H1 (cell line): ENCODE measurements around the gene KHDC4. TPM values are rescaled to one million over a fixed set of nuclear protein-coding genes. Genes with fewer than 3 reads are reported as not detected.
A peak's percentile ranks its signal among the peaks of the same experiment; 100 is the strongest.

Source experiments
- CTCF ChIA-PET: fragments of 300-600 bp; sonication (Branson Sonifier 250); formaldehyde crosslinking; loops from one replicate; lab custom pipeline; 2021; ENCODE audit not compliant: partially characterized antibody; lab: Charles Lee
- POLR2A ChIA-PET: fragments of 300-600 bp; sonication (Branson Sonifier 250); formaldehyde crosslinking; loops from one replicate; lab custom pipeline; 2021; ENCODE audit warnings: inconsistent platforms; ENCODE audit not compliant: partially characterized antibody; lab: Charles Lee
- DNase-seq, 2 experiments: peaks; one replicate each; pipeline versions ENCODE4 v3.0.0 to v3.0.0-alpha.2; 2010 to 2022; ENCODE audit warnings: low spot score in 2 of 2, low read depth in 1 of 2, mixed read lengths in 1 of 2
- FAIRE-seq: peaks from 2 replicates; lab custom pipeline; 2011; peaks lifted over from hg19 to GRCh38; lab: Jason Lieb, UNC
- H2AFZ ChIP-seq: 2 replicates; pipeline ENCODE4 v1.8.1; 2012; ENCODE audit warnings: low read length, inconsistent platforms
- H2AK5ac ChIP-seq: 2 replicates; pipeline ENCODE4 v1.6.1; 2013; ENCODE audit warnings: low read depth, low read length
- H2BK120ac ChIP-seq: replicated peaks from 2 replicates; pipeline ENCODE3; 2013; ENCODE audit warnings: low read depth, low read length, inconsistent platforms
- H2BK12ac ChIP-seq: 2 replicates; pipeline ENCODE4 v1.6.1; 2013; ENCODE audit warnings: low read depth, low read length
- H2BK15ac ChIP-seq: 2 replicates; pipeline ENCODE4 v1.6.1; 2013; ENCODE audit warnings: low read length
- H2BK20ac ChIP-seq: 2 replicates; pipeline ENCODE4 v1.6.1; 2013; ENCODE audit warnings: low read length
- H2BK5ac ChIP-seq: 2 replicates; pipeline ENCODE4 v1.6.1; 2013; ENCODE audit warnings: low read depth, low read length
- H3K14ac ChIP-seq: 2 replicates; pipeline ENCODE4 v1.6.1; 2013; ENCODE audit warnings: inconsistent platforms; ENCODE audit not compliant: insufficient read length
- H3K18ac ChIP-seq: 2 replicates; pipeline ENCODE4 v1.6.1; 2013; ENCODE audit warnings: low read length; ENCODE audit errors: extremely low read depth
- H3K23ac ChIP-seq: 2 replicates; pipeline ENCODE4 v1.6.1; 2013; ENCODE audit warnings: inconsistent platforms; ENCODE audit not compliant: insufficient read length
- H3K23me2 ChIP-seq: 2 replicates; pipeline ENCODE4 v1.6.1; 2013; ENCODE audit warnings: low read depth, low read length
- H3K27ac ChIP-seq: 2 replicates; pipeline ENCODE4 v1.6.1; 2011; ENCODE audit warnings: low read depth, low read length, inconsistent platforms
- H3K27me3 ChIP-seq, 4 experiments: replicated peaks in 1 of 4; 1 replicate in 1 of 4; 2 replicates in 3 of 4; pipeline versions ENCODE4 v1.6.1 to v1.8.1; 2011 to 2013; ENCODE audit warnings: low read length in 3 of 4, mild to moderate bottlenecking in 3 of 4, inconsistent platforms in 2 of 4, mixed read lengths in 2 of 4, moderate library complexity in 1 of 4; ENCODE audit not compliant: control insufficient read depth in 3 of 4, insufficient read depth in 3 of 4; ENCODE audit errors: extremely low read depth in 1 of 4
- H3K36me3 ChIP-seq, 4 experiments: 2 replicates each; pipeline versions ENCODE4 v1.6.1 to v1.8.1; 2011 to 2013; ENCODE audit warnings: mild to moderate bottlenecking in 4 of 4, low read length in 3 of 4, moderate library complexity in 2 of 4, control low read depth in 1 of 4, inconsistent platforms in 1 of 4; ENCODE audit not compliant: insufficient read depth in 4 of 4, control insufficient read depth in 2 of 4
- H3K4ac ChIP-seq: replicated peaks from 2 replicates; pipeline ENCODE3; 2013; ENCODE audit warnings: low read length, low read depth, mixed read lengths, inconsistent platforms; ENCODE audit not compliant: insufficient read length
- H3K4me1 ChIP-seq, 4 experiments: replicated peaks in 1 of 4; 1 replicate in 1 of 4; 2 replicates in 3 of 4; pipeline versions ENCODE4 v1.6.1 to v1.8.1; 2011 to 2013; ENCODE audit warnings: low read length in 3 of 4, inconsistent platforms in 2 of 4, mixed read lengths in 1 of 4; ENCODE audit not compliant: insufficient read depth in 4 of 4, control insufficient read depth in 3 of 4
- H3K4me2 ChIP-seq, 2 experiments: 2 replicates each; pipeline versions ENCODE4 v1.6.1 to v1.8.1; 2011 to 2013; ENCODE audit warnings: low read depth in 2 of 2, low read length in 2 of 2, control low read depth in 1 of 2, inconsistent platforms in 1 of 2, mild to moderate bottlenecking in 1 of 2; ENCODE audit not compliant: insufficient read depth in 1 of 2
- H3K4me3 ChIP-seq, 4 experiments: fragments of 200-600, 300-600 bp in 1 of 4; sonication (generic), shearing (Covaris generic), sonication (Bioruptor Twin) in 1 of 4; 2 replicates each; pipeline versions ENCODE4 v1.5.1 to v1.8.1; 2011 to 2016; ENCODE audit warnings: low read length in 4 of 4, low read depth in 3 of 4, control low read depth in 2 of 4, inconsistent platforms in 2 of 4, mild to moderate bottlenecking in 2 of 4, mixed read lengths in 1 of 4, moderate library complexity in 1 of 4; ENCODE audit not compliant: insufficient read depth in 2 of 4; ENCODE audit errors: extremely low read depth in 1 of 4
- H3K56ac ChIP-seq: replicated peaks from 2 replicates; pipeline ENCODE3; 2013; ENCODE audit warnings: low read depth, mild to moderate bottlenecking, mixed read lengths, low read length, inconsistent platforms; ENCODE audit not compliant: insufficient read length
- H3K79me1 ChIP-seq: 2 replicates; pipeline ENCODE4 v1.6.1; 2013; ENCODE audit warnings: low read depth, low read length, control low read depth
- H3K79me2 ChIP-seq, 2 experiments: 2 replicates each; pipeline versions ENCODE4 v1.6.1 to v1.8.1; 2012 to 2013; ENCODE audit warnings: low read length in 2 of 2, mild to moderate bottlenecking in 2 of 2, inconsistent platforms in 1 of 2; ENCODE audit not compliant: insufficient read depth in 2 of 2, control insufficient read depth in 1 of 2
- H3K9ac ChIP-seq, 4 experiments: replicated peaks in 1 of 4; 1 replicate in 1 of 4; 2 replicates in 3 of 4; pipeline versions ENCODE4 v1.6.1 to v1.8.1; 2011 to 2013; ENCODE audit warnings: low read depth in 3 of 4, low read length in 3 of 4, control low read depth in 2 of 4, mild to moderate bottlenecking in 2 of 4, moderate library complexity in 2 of 4, inconsistent platforms in 1 of 4; ENCODE audit errors: extremely low read depth in 1 of 4
- H3K9me3 ChIP-seq, 2 experiments: 2 replicates each; pipeline versions ENCODE4 v1.6.1 to v1.8.1; 2012 to 2013; ENCODE audit warnings: mild to moderate bottlenecking in 2 of 2, moderate library complexity in 2 of 2, control low read depth in 1 of 2, inconsistent platforms in 1 of 2, low read depth in 1 of 2, low read length in 1 of 2, mixed read lengths in 1 of 2; ENCODE audit not compliant: insufficient read depth in 2 of 2
- H4K20me1 ChIP-seq, 2 experiments: replicated peaks in 1 of 2; 2 replicates each; pipeline versions ENCODE3 to v1.8.1; 2011 to 2013; ENCODE audit warnings: inconsistent platforms in 2 of 2, low read length in 2 of 2, mild to moderate bottlenecking in 1 of 2; ENCODE audit not compliant: insufficient read depth in 2 of 2, control insufficient read depth in 1 of 2
- H4K5ac ChIP-seq: 2 replicates; pipeline ENCODE4 v1.6.1; 2013; ENCODE audit warnings: low read length, low read depth, mixed read lengths, inconsistent platforms; ENCODE audit not compliant: insufficient read length
- H4K8ac ChIP-seq: 2 replicates; pipeline ENCODE4 v1.8.0; 2013; ENCODE audit warnings: mild to moderate bottlenecking, moderate library complexity, low read length, inconsistent platforms; ENCODE audit not compliant: insufficient read depth; ENCODE audit errors: extremely low read depth
- H4K91ac ChIP-seq: replicated peaks from 2 replicates; pipeline ENCODE3; 2013; ENCODE audit warnings: low read length, mixed read lengths, inconsistent platforms; ENCODE audit not compliant: insufficient read length
- GTF2F1 ChIP-seq: IDR thresholded peaks from 2 replicates; pipeline ENCODE4 v1.6.1; 2012; ENCODE audit warnings: low read depth, low read length, improper control_type of control experiment, borderline replicate concordance
- SP4 ChIP-seq: IDR thresholded peaks from 2 replicates; pipeline ENCODE4 v1.6.1; 2012; ENCODE audit warnings: low read length, inconsistent platforms
- SRF ChIP-seq: IDR thresholded peaks from 2 replicates; pipeline ENCODE4 v1.6.1; 2011; ENCODE audit warnings: mild to moderate bottlenecking, low read depth, low read length, moderate library complexity
- YY1 ChIP-seq: IDR thresholded peaks from 2 replicates; pipeline ENCODE4 v1.6.1; 2011; ENCODE audit warnings: low read depth, mild to moderate bottlenecking, low read length
- ZNF274 ChIP-seq: IDR thresholded peaks from 2 replicates; pipeline ENCODE4 v1.7.0; 2012; ENCODE audit warnings: low read length, borderline replicate concordance; ENCODE audit errors: extremely low read depth
- WGBS, 2 experiments: shearing (Covaris generic) in 1 of 2; methylation state at CpG; one replicate each; pipeline versions ENCODE4 v1.1.6 to v1.1.7; 2013 to 2015; ENCODE audit warnings: low lambda C conversion rate in 2 of 2, mixed read lengths in 2 of 2, inconsistent platforms in 1 of 2, low coverage in 1 of 2, missing lambda C conversion rate in 1 of 2; ENCODE audit not compliant: insufficient replicate concordance in 2 of 2, insufficient coverage in 1 of 2, insufficient read length in 1 of 2; ENCODE audit errors: extremely low coverage in 1 of 2, missing lambda C conversion rate in 1 of 2; 5-methylcytosine and 5-hydroxymethylcytosine counted together
- polyA plus RNA-seq, 7 experiments: library from polyadenylated mRNA; depleted of rRNA in 3 of 7; stranded (reverse) in 5 of 7; unstranded in 2 of 7; fragments of >200 nt in 5 of 7; fragments of 200-250 nt in 2 of 7; gene quantifications; 1 replicate in 5 of 7; 2 replicates in 1 of 7; 4 replicates in 1 of 7; pipeline versions ENCODE4 v1.2.1 to v1.2.3, GENCODE V29; 2011 to 2013; ENCODE audit warnings: missing spikeins in 2 of 7, mixed read lengths in 2 of 7
- total RNA-seq: library from RNA; stranded (reverse); fragmentation: NEBNext Ultra II Directional; extraction: Animal tissue kit (Norgen Biotek cat#: 25700); gene quantifications from 2 replicates; pipeline ENCODE4 v1.2.1, GENCODE V29; 2021

Gene KHDC4
- total and polyA plus RNA-seq, 2 of the 8 experiments (the other 6 are each of a cell fraction or from before 2014, with no cell fraction given) = 56.6 to 81.1 TPM

DNA sequence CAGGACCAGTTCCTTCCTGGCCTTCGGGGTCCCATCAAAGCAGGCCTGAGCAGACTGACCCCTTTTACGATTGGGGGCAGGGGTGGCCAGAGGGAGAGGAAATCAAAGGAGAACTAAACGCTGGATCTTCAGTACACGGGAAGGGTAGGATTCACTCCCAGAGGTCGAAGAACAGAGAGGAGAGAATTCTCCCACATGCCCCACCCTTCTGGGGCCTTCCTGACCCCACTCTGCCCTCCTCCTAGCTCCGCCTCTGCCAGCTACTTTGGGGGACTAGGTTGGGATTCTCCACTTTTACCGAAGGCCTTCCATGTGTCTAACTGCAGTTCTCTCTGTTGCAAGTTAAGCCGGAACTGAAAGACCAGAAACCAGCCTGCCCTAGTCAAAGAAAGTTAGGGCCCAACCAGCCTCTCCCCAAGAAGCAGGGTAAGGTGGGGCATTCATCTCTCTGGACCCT is 44.8 kb upstream of the KHDC4 start:
- Histone ChIP-seq H3K79me1 (peaks cover 13% of the 10 kb centered on the region), H3K4me1 (peaks cover 36 to 54% (median 39%) of the 10 kb centered on the region in 4 experiments), H4K8ac (no peak overlapping the region; the same call in 1 of the 2 replicates), H3K27me3 (no peaks in the 10 kb centered on the region), H2BK15ac (peak overlapping the region; percentile 40; the same call in 1 of the 2 replicates), H2BK20ac (no peak overlapping the region), H4K5ac (peak overlapping the region; percentile 70), H3K9ac (peak overlapping the region in 3 of 4 experiments; percentile 26 to 67 (median 37); a peak in 4 of 7 replicates), H3K23ac (no peak overlapping the region), H3K36me3 (no peaks in the 10 kb centered on the region), H2AFZ (no peak overlapping the region), H3K4me2 (peak overlapping the region; percentile 93 to 99), H3K79me2 (peaks cover 28 to 39% of the 10 kb centered on the region in 2 experiments), H4K91ac (peak overlapping the region; percentile 22), H2BK120ac (peak overlapping the region; percentile 67), H2AK5ac (no peak overlapping the region; the same call in none of the 2 replicates), H3K14ac (no peak overlapping the region), H3K27ac (peak overlapping the region; percentile 5; the same call in 1 of the 2 replicates), H3K18ac (peak overlapping the region; percentile 89), H4K20me1 (peaks cover 12 to 18% of the 10 kb centered on the region in 2 experiments), H3K9me3 (no peaks in the 10 kb centered on the region), H2BK5ac (peak overlapping the region; percentile 93), H3K4ac (no peak overlapping the region), H3K4me3 (peak overlapping the region; percentile 77 to 97 (median 90)), H2BK12ac (peak overlapping the region; percentile 68; the same call in 1 of the 2 replicates), H3K23me2 (peaks cover 25% of the 10 kb centered on the region), H3K56ac (peak overlapping the region; percentile 8)
- POLR2A ChIA-PET = interaction anchor here (0.6 to 19.2 kb wide), 22 partner anchors 6 to 258 kb away, joined by 3 to 282 read pairs (median 4); partner anchors contain the start of genes ARHGEF2, KHDC4, LAMTOR2 and MEX3A
- CTCF ChIA-PET = interaction anchor here (0.8 to 9.6 kb wide), 16 partner anchors 6 to 92 kb away, joined by 3 to 126 read pairs (median 6); partner anchors contain the start of genes KHDC4 and SSR2
- no peak for DNase-seq
- WGBS, 2 experiments = 13% methylated on average over 8 of the region's 8 CpGs; no CpG with 5 or more reads in 1 of the 2 experiments
- no peak for TF ChIP-seq ZNF274
- TF ChIP-seq GTF2F1 = no peak
- no peak for TF ChIP-seq SRF
- TF ChIP-seq SP4 = no peak
- no peak for TF ChIP-seq YY1
- no peak for FAIRE-seq
